HG03135 (cell line): ENCODE data around the gene LRP5.
"Not testable (repeated sequence)": the region's sequence is repeated elsewhere in the genome, so short reads cannot be mapped to it uniquely, and the experiment has no call there.

ENCODE experiments used
- ATAC-seq: cut with Tn5 transposase; IDR thresholded peaks from one replicate; pipeline ENCODE4 v1.9.1; 2021; ENCODE audit warnings: mild to moderate bottlenecking, moderate library complexity; ENCODE audit not compliant: unreplicated experiment

Gene LRP5

GRCh38 chr11:68386331-68386978 lies 74.1 kb downstream of the LRP5 start:
- no peak for ATAC-seq

GRCh38 chr11:68387840-68388239 lies 75.4 kb downstream of the LRP5 start:
- no peak for ATAC-seq

- no peak for ATAC-seq
Measured at GRCh38 chr11:68388595-68389198, 76.3 kb downstream of the LRP5 start.

- no peak for ATAC-seq
Measured at GRCh38 chr11:68390315-68390714, 77.9 kb downstream of the LRP5 start.

GRCh38 chr11:68392822-68393221 lies 80.4 kb downstream of the LRP5 start:
- ATAC-seq, result no peak

GRCh38 chr11:68396516-68396915 lies 84.1 kb downstream of the LRP5 start:
- ATAC-seq, result no peak

GRCh38 chr11:68397256-68397655 lies 84.9 kb downstream of the LRP5 start:
- ATAC-seq, result no peak

GRCh38 chr11:68398995-68399851 lies 86.8 kb downstream of the LRP5 start:
- no peak for ATAC-seq

- ATAC-seq, result no peak
Measured at GRCh38 chr11:68399916-68400315, 87.5 kb downstream of the LRP5 start.

- not testable (repeated sequence) for ATAC-seq
Measured at GRCh38 chr11:68400584-68400983, 88.2 kb downstream of the LRP5 start.

GRCh38 chr11:68401856-68402255 lies 89.5 kb downstream of the LRP5 start:
- ATAC-seq, result no peak

- no peak for ATAC-seq
Measured at GRCh38 chr11:68402355-68403031, 90.1 kb downstream of the LRP5 start.

GRCh38 chr11:68403424-68403823 lies 91.0 kb downstream of the LRP5 start:
- ATAC-seq, result no peak

- ATAC-seq, result no peak
Measured at GRCh38 chr11:68403831-68404230, 91.4 kb downstream of the LRP5 start.

- no peak for ATAC-seq
Measured at GRCh38 chr11:68406324-68407313, 94.2 kb downstream of the LRP5 start.

GRCh38 chr11:68408512-68408911 lies 96.1 kb downstream of the LRP5 start:
- no peak for ATAC-seq

- ATAC-seq, result no peak
Measured at GRCh38 chr11:68409748-68410344, 97.5 kb downstream of the LRP5 start.

GRCh38 chr11:68411501-68411991 lies 99.2 kb downstream of the LRP5 start:
- no peak for ATAC-seq

GRCh38 chr11:68412593-68413475 lies 100.4 kb downstream of the LRP5 start:
- ATAC-seq, result no peak
